Measurements from ENCODE around the gene SEPTIN2.
"Not testable (repeated sequence)": the region's sequence is repeated elsewhere in the genome, so short reads cannot be mapped to it uniquely, and the experiment has no call there.

The SEPTIN2 gene

GRCh38 chr2:241313543-241314095 is 2.1 kb upstream of the SEPTIN2 start:
- DNase-seq (ENCODE audit: low read depth) = no peak
- TF ChIP-seq CTCF (IDR thresholded peaks at IDR 0.05; ENCODE audit: low read length, missing control alignments) = no peak
- H3K4me3 ChIP-seq (replicated peaks; ENCODE audit: low read depth, low read length) = peak overlapping the region; percentile 98

GRCh38 chr2:241314226-241315092 is 1.3 kb upstream of the SEPTIN2 start:
- H3K4me3 ChIP-seq (replicated peaks; ENCODE audit: low read depth, low read length) = peak overlapping the region; percentile 98
- DNase-seq (ENCODE audit: low read depth) = peak; percentile 69
- TF ChIP-seq CTCF (IDR thresholded peaks at IDR 0.05; ENCODE audit: low read length, missing control alignments) = no peak

- DNase-seq (ENCODE audit: low read depth) = peak; percentile 100
- peak; percentile 9 for TF ChIP-seq CTCF (IDR thresholded peaks at IDR 0.05; ENCODE audit: low read length, missing control alignments)
- H3K4me3 ChIP-seq (replicated peaks; ENCODE audit: low read depth, low read length) = peak within 1 kb of the TSS; percentile 98
These were observed 439 bp upstream of the SEPTIN2 start, which contains the start of gene HDLBP for GRCh38 chr2:241315093-241315878. Gene HDLBP (minus strand): TSS chr2:241315672. CDS start chr2:241266869, 48,803 bp downstream.

- H3K4me3 ChIP-seq (replicated peaks; ENCODE audit: low read depth, low read length) = peak overlapping the region; percentile 94
- no peak for TF ChIP-seq CTCF (IDR thresholded peaks at IDR 0.05; ENCODE audit: low read length, missing control alignments)
- no peak for DNase-seq (ENCODE audit: low read depth)
These were observed 1.1 kb downstream of the SEPTIN2 start for GRCh38 chr2:241316825-241317224.

- no peak for TF ChIP-seq CTCF (IDR thresholded peaks at IDR 0.05; ENCODE audit: low read length, missing control alignments)
- no peak for DNase-seq (ENCODE audit: low read depth)
- peak overlapping the region; percentile 94 for H3K4me3 ChIP-seq (replicated peaks; ENCODE audit: low read depth, low read length)
These were observed 1.7 kb downstream of the SEPTIN2 start for GRCh38 chr2:241317391-241317790.

- peak overlapping the region; percentile 15 for H3K4me3 ChIP-seq (replicated peaks; ENCODE audit: low read depth, low read length)
- not testable (repeated sequence) for DNase-seq (ENCODE audit: low read depth)
These were observed 3.1 kb downstream of the SEPTIN2 start for GRCh38 chr2:241318830-241319229.

GRCh38 chr2:241320394-241320793 is 4.7 kb downstream of the SEPTIN2 start:
- no peak for TF ChIP-seq CTCF (IDR thresholded peaks at IDR 0.05; ENCODE audit: low read length, missing control alignments)
- no peak for DNase-seq (ENCODE audit: low read depth)

More at GRCh38 chr2:241320394-241320793, 4.7 kb downstream of the SEPTIN2 start:
- H3K4me3 ChIP-seq (replicated peaks; ENCODE audit: low read depth, low read length) = no peak overlapping the region
